Natural killer cell (primary cell): ENCODE data around the gene RPS28. TPM values are rescaled to one million over a fixed set of nuclear protein-coding genes. Genes with fewer than 3 reads are reported as not detected.

ENCODE experiments used
- ATAC-seq, 3 donors: fragments of 150-1000 bp in 2 of 3; fragments of 200-7000 bp in 1 of 3; cut with Tn5 transposase; 1 replicate in 1 of 3; 2 replicates in 2 of 3; pipeline ENCODE4 v1.10.0; 2021; ENCODE audit warnings: mild to moderate bottlenecking in 2 of 3, moderate library complexity in 2 of 3
- DNase-seq, 2 donors: peaks; one replicate each; pipeline versions ENCODE4 v3.0.0 to v3.0.0-alpha.2; 2013 to 2021; ENCODE audit warnings: mixed read lengths in 1 of 2
- H3K27ac ChIP-seq: one replicate; pipeline ENCODE4 v1.5.1; 2013; ENCODE audit warnings: mild to moderate bottlenecking, low read length
- H3K27me3 ChIP-seq: one replicate; pipeline ENCODE4 v1.6.1; 2013; ENCODE audit warnings: low read length; ENCODE audit not compliant: control insufficient read depth, insufficient read depth
- H3K36me3 ChIP-seq: one replicate; pipeline ENCODE4 v1.6.1; 2013; ENCODE audit warnings: low read length; ENCODE audit not compliant: control insufficient read depth, insufficient read depth
- H3K4me1 ChIP-seq: one replicate; pipeline ENCODE4 v1.6.1; 2013; ENCODE audit warnings: low read length; ENCODE audit not compliant: control insufficient read depth, insufficient read depth
- H3K4me3 ChIP-seq: one replicate; pipeline ENCODE4 v1.5.1; 2013; ENCODE audit warnings: low read length
- H3K9me3 ChIP-seq: one replicate; pipeline ENCODE4 v1.6.1; 2013; ENCODE audit warnings: low read length; ENCODE audit not compliant: control insufficient read depth, insufficient read depth
- H3K27ac Mint-ChIP-seq, 2 donors: one replicate each; pipeline ENCODE4 v1.8.0; 2022; ENCODE audit warnings: mild to moderate bottlenecking in 2 of 2, mixed read lengths in 2 of 2, moderate library complexity in 1 of 2
- H3K27me3 Mint-ChIP-seq, 2 donors: one replicate each; pipeline ENCODE4 v1.8.0; 2022; ENCODE audit warnings: low read depth in 2 of 2, mixed read lengths in 2 of 2
- H3K36me3 Mint-ChIP-seq: one replicate; pipeline ENCODE4 v1.8.0; 2022; ENCODE audit warnings: mixed read lengths
- H3K4me1 Mint-ChIP-seq, 2 donors: one replicate each; pipeline ENCODE4 v1.8.0; 2022; ENCODE audit warnings: mixed read lengths in 2 of 2
- H3K4me3 Mint-ChIP-seq: one replicate; pipeline ENCODE4 v1.8.0; 2022; ENCODE audit warnings: mild to moderate bottlenecking, moderate library complexity, mixed read lengths
- H3K9me3 Mint-ChIP-seq, 2 donors: one replicate each; pipeline ENCODE4 v1.8.0; 2022; ENCODE audit warnings: mixed read lengths in 2 of 2
- WGBS: methylation state at CpG from one replicate; pipeline ENCODE4 v1.1.7; 2013; ENCODE audit warnings: missing lambda C conversion rate; ENCODE audit not compliant: insufficient coverage; 5-methylcytosine and 5-hydroxymethylcytosine counted together
- intact Hi-C: fragments of 100-400 bp; cut with micrococcal nuclease; formaldehyde crosslinking; loops from one replicate; pipeline ENCODE4 v1.14.2; 2022
- total RNA-seq, 4 donors: library from RNA; stranded (reverse); fragments of 120-200 nt in 1 of 4; gene quantifications; one replicate each; pipeline versions ENCODE4 v1.2.3 to v1.2.4, GENCODE V29; 2013 to 2022
- TF ChIP-seq, protein P1 (sequence below): fragments of 200-600 bp; IDR thresholded peaks from one replicate; pipeline ENCODE4 v1.8.0; 2022; ENCODE audit warnings: antibody characterized with exemption

RPS28 gene
- total RNA-seq, 3 donors from 2014 or later (not counting 1 experiment from before 2014, with no cell fraction given), result 1,133 to 1,486 (median 1,403) TPM

DNA sequence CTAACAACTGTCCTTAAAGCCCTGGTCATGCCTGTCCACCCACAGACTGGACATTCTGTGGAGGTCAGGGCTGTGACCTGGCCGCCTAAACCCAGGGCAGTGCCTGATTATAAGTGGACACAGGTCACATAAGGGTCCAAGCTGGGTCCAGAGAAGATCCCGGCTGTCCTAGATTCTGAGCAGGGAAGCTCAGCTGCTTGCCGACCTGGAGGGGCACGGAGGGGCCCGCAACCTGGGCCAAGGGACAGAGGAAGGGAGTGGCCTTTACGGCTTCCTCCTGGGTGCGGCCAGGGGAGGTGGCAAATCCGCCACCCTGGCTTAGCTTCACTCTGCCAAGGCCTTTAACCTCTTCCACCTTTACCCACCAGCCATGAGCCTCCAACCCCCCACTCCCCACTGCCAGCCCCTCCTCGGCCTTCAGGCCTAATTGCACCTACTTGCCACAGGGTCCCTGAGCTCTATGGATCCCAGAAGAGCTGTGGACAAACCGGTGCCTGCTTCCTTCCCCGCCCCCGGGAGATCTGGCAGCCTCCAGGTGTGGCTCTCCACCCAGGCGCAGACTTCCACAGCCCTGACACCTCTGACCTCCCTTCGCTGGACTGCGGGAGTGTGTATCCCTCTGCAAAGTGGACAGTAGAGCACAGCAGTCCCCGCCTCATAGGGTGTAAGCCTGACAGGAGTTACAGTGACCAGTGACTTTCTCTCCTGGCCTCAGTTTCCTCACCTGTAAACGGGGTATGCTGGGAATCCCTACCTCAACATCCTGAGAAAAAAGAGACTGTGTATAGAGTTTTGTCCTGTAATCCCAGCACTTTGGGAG, 14.9 kb upstream of the RPS28 start:
- no peaks in the 10 kb centered on the region for H3K27me3 Mint-ChIP-seq
- H3K9me3 Mint-ChIP-seq, result no peaks in the 10 kb centered on the region
- no peaks in the 10 kb centered on the region for H3K27me3 ChIP-seq
- 73% methylated on average over 17 of the region's 17 CpGs for WGBS
- peak overlapping the region; percentile 86 for H3K4me3 Mint-ChIP-seq
- H3K27ac Mint-ChIP-seq, result peak overlapping the region; percentile 74 to 85
- H3K36me3 ChIP-seq, result peaks cover 17% of the 10 kb centered on the region
- peaks cover 32 to 41% of the 10 kb centered on the region in 2 donors for H3K4me1 Mint-ChIP-seq
- DNase-seq (peak in 1 of 2 donors; percentile 10), ATAC-seq (no peak)
- intact Hi-C loops, result loop anchor here (5.0 kb wide), 1 partner anchor 1109 kb away; no protein-coding TSS in a partner anchor
- H3K27ac ChIP-seq, result peak overlapping the region; percentile 28
- TF ChIP-seq, protein P1, sequence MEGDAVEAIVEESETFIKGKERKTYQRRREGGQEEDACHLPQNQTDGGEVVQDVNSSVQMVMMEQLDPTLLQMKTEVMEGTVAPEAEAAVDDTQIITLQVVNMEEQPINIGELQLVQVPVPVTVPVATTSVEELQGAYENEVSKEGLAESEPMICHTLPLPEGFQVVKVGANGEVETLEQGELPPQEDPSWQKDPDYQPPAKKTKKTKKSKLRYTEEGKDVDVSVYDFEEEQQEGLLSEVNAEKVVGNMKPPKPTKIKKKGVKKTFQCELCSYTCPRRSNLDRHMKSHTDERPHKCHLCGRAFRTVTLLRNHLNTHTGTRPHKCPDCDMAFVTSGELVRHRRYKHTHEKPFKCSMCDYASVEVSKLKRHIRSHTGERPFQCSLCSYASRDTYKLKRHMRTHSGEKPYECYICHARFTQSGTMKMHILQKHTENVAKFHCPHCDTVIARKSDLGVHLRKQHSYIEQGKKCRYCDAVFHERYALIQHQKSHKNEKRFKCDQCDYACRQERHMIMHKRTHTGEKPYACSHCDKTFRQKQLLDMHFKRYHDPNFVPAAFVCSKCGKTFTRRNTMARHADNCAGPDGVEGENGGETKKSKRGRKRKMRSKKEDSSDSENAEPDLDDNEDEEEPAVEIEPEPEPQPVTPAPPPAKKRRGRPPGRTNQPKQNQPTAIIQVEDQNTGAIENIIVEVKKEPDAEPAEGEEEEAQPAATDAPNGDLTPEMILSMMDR, result no peak
- H3K4me1 ChIP-seq, result peaks cover 47% of the 10 kb centered on the region
- H3K36me3 Mint-ChIP-seq, result no peaks in the 10 kb centered on the region
- no peaks in the 10 kb centered on the region for H3K9me3 ChIP-seq
- H3K4me3 ChIP-seq, result peak overlapping the region; percentile 8

DNA sequence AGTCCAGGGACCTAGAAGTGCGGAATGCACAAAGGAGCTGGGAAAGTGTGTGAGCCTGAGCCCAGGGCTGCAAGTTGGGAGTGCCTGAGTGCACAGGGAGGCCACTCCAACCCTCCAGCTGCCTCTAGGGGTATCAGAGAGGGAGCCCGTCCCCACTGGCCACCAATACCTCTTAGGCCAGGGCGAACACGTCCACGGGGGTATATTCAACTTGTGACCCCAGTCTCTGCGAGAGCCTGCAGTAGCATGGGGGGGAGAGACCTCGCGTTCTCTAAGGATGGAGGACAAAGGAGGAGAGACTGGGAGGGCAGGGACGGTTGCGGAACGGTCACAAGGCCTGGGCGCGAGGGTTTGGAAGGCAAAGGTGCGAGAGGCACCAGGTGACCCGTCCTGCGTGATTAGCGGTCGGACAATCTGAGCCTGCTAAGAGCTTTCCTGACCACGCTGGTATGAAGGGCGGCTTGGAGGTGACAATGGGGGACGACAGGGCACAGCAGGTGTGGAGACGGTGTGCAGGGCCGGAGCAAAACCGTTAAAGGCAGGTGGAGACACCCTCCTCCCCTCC, 13.8 kb upstream of the RPS28 start:
- Mint-ChIP-seq H3K36me3 (no peaks in the 10 kb centered on the region), H3K27ac (peak overlapping the region; percentile 74 to 85), H3K9me3 (no peaks in the 10 kb centered on the region), H3K4me3 (peak overlapping the region; percentile 86), H3K4me1 (peaks cover 32 to 41% of the 10 kb centered on the region in 2 donors), H3K27me3 (no peaks in the 10 kb centered on the region)
- Histone ChIP-seq H3K27me3 (no peaks in the 10 kb centered on the region), H3K27ac (peak overlapping the region; percentile 23), H3K4me1 (peaks cover 47% of the 10 kb centered on the region), H3K36me3 (peaks cover 21% of the 10 kb centered on the region), H3K9me3 (no peaks in the 10 kb centered on the region), H3K4me3 (peak overlapping the region; percentile 58)
- TF ChIP-seq, protein P1, result no peak
- DNase-seq (no peak), ATAC-seq (no peak)
- intact Hi-C loops, result loop anchor here (5.0 kb wide), 1 partner anchor 1110 kb away; no protein-coding TSS in a partner anchor
- 48% methylated on average over 24 of the region's 24 CpGs for WGBS

DNA sequence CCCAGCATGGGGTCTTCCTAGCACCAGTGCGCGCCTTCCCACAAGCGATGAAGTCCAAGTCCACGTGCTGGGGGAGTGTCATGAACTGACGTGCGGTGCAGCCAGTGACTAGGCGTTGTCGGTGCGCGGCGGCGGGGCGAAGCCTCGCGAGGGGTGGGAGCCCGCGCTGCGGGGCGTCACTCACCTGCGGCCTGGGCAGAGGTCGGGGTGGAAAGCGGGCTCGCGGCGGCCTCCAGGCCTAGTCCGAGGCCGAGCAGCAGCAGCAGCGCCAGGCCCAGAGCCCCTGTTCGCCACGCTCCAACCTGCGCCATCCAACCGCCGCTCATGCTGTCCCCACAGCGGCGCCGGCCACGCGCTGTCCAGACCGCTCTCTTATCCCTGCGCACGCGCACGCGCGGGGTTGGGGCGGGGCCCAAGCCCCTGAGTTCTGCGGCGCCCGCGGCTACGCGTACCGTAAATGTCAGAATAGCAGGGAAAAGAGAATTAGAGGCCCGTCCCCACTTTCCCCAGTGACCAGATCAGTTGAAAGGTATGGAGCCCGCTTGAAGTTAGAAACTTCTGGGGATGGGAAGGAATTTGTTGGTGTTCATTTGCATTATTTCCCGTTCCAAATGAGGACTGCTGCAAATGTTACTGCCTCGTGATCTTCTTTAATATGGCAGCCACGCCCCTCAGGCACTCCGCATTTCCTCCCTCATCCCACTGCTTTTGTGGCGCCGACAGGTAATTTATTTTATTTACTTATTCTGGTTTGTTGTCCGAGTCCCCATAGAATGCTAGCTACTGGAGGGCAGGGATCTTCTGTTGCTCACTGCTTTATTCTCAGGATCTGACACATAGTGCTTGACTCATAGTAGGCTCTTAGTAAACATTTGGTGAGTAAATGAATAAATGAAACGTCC, 13.1 kb upstream of the RPS28 start, which contains the start of gene CD320:
Gene CD320, minus strand, starts transcription at position 394 of the 902 bp plus-strand sequence. Its CDS starts 68 bp downstream, at position 326.
- peak within 1 kb of the TSS; percentile 86 for H3K4me3 Mint-ChIP-seq
- Histone ChIP-seq H3K4me1 (peaks cover 47% of the 10 kb centered on the region), H3K4me3 (peak within 1 kb of the TSS; percentile 58), H3K9me3 (no peaks in the 10 kb centered on the region), H3K27ac (peak within 1 kb of the TSS; percentile 27), H3K27me3 (no peaks in the 10 kb centered on the region), H3K36me3 (peaks cover 22% of the 10 kb centered on the region)
- intact Hi-C loops, result loop anchor here (1.0 to 5.0 kb wide), 2 partner anchors 13 to 1111 kb away; partner anchors contain the start of genes NDUFA7 and RPS28
- peak within 1 kb of the TSS; percentile 74 to 85 for H3K27ac Mint-ChIP-seq
- no peaks in the 10 kb centered on the region for H3K27me3 Mint-ChIP-seq
- DNase-seq (peak; percentile 76 to 92), ATAC-seq (peak; percentile 86 to 93 (median 89))
- H3K9me3 Mint-ChIP-seq, result no peaks in the 10 kb centered on the region
- 1% methylated on average over 61 of the region's 63 CpGs for WGBS
- TF ChIP-seq, protein P1, result no peak
- peaks cover 32 to 41% of the 10 kb centered on the region in 2 donors for H3K4me1 Mint-ChIP-seq
- no peaks in the 10 kb centered on the region for H3K36me3 Mint-ChIP-seq
